ENCODE measurements around the gene TRAF3.

Gene TRAF3

DNA sequence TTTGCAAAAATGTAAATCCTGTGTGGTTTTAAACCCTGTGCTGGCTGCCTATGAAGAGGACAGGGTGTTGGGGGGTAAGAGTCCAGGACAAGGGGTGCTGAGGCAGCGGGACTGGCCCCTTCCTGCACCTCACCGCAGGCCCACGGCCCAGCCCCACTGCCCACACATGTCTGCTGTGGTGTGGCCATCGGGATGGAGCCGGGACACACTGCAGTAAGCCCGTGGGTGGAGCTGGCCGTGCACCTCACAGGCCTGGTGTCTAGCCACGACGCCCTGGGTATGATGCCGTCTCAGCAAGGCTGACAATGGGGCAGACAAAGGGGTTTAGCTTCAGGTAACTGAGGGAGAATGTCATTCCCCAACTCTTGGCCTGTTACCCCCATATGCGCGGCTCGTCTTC is 164.8 kb downstream of the TRAF3 start:
- Mint-ChIP-seq H3K27ac (no peak overlapping the region), H3K4me3 (no peak overlapping the region), H3K36me3 (peaks cover 13% of the 10 kb centered on the region), H3K4me1 (peaks cover 11% of the 10 kb centered on the region), H3K9me3 (no peaks in the 10 kb centered on the region), H3K27me3 (no peaks in the 10 kb centered on the region)
- no peak for DNase-seq (ENCODE audit: low spot score in 2 of 2)
- ATAC-seq (ENCODE audit: low read depth) = no peak

DNA sequence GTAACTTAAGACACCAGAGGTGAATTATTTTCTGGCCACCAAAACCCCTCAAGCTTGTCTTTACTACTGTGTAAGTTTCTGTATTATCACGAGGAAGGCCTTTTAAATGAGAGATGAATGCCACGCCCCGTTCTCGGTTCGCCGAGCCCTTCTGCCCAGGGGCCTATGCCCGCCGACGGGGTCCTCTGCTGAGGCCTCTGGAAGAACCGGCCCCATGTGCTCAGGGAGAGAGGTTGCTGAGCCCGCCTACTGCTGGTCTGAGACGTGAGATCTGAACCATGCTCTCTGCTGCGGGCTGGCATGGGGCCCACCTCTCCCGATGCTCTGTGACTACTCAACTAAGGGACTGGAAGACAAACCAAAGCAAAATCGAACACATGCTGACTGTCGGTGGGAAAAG is 166.2 kb downstream of the TRAF3 start:
- Mint-ChIP-seq H3K27me3 (no peaks in the 10 kb centered on the region), H3K36me3 (peaks cover 12% of the 10 kb centered on the region), H3K4me3 (no peak overlapping the region), H3K9me3 (no peaks in the 10 kb centered on the region), H3K27ac (no peak overlapping the region), H3K4me1 (peaks cover 18% of the 10 kb centered on the region)
- no peak for DNase-seq (ENCODE audit: low spot score in 2 of 2)
- ATAC-seq (ENCODE audit: low read depth) = no peak

DNA sequence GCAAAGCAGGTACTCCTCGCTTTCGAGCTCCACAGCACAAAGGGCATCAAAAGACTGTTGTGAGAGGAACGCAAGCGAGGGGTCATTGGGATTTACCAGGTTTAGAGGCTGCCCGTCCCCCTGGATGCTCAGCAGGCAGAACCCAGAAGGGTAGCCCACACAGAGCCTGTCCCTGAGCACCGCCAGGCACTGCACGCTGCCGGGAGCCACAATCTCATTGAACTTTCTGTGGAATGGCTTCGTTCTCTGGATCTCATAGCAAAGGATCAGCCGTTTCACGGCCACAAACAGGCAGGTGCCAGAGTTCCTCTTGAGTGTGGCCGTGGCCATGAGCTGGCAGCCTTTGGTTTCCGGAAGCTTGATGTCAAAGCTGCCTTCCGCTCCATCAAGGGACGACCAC is 166.7 kb downstream of the TRAF3 start:
- Mint-ChIP-seq H3K4me3 (no peak overlapping the region), H3K9me3 (no peaks in the 10 kb centered on the region), H3K36me3 (peaks cover 12% of the 10 kb centered on the region), H3K27ac (no peak overlapping the region), H3K4me1 (peaks cover 22% of the 10 kb centered on the region), H3K27me3 (no peaks in the 10 kb centered on the region)
- ATAC-seq (ENCODE audit: low read depth) = no peak
- no peak for DNase-seq (ENCODE audit: low spot score in 2 of 2)

DNA sequence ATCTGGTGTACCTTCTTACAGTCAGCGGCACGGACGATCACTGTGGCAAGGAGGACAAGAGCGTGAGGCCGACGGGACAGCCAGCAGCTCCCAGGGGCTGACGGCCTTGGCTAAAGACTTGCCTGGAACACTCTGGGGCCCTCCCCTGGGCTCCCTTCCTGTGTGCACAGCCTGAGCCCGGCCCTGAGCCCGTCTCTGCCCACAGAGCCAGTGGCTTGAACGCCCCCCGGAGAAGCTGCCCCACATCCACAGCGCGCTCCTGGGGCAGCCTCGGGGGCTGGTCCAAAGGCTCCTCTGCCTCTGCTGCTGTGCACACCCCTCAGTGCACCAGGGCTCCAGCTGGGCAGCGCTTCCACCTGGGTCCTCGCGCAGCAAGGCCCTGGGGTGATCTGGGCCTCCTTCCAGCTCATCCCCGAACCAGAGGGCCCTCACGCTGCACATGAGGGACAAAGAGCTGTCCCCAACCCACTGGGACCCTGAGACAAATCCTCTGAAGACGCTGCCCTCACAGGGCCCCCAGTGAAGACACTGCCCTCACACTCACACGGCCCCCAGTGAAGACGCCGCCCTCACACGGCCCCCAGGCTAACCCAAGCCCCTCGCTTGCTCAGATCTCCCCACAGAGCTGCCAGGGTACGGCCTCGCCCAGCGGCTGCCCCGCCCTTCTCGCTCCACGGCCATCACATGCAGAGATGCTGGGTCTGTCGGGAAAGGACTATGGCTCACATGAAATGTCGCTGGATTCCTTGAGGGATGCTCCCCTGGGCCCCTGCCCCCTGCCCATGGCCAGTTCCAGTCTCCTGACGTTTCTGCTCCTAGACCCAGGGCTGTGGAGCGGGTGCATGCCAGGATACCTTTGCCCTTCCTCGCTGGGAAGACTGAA is 167.4 kb downstream of the TRAF3 start:
- H3K4me1 Mint-ChIP-seq = peaks cover 29% of the 10 kb centered on the region
- H3K27ac Mint-ChIP-seq = no peak overlapping the region
- H3K4me3 Mint-ChIP-seq = no peak overlapping the region
- H3K27me3 Mint-ChIP-seq = no peaks in the 10 kb centered on the region
- ATAC-seq (ENCODE audit: low read depth) = no peak
- no peaks in the 10 kb centered on the region for H3K9me3 Mint-ChIP-seq
- peaks cover 8% of the 10 kb centered on the region for H3K36me3 Mint-ChIP-seq
- no peak for DNase-seq (ENCODE audit: low spot score in 2 of 2)

DNA sequence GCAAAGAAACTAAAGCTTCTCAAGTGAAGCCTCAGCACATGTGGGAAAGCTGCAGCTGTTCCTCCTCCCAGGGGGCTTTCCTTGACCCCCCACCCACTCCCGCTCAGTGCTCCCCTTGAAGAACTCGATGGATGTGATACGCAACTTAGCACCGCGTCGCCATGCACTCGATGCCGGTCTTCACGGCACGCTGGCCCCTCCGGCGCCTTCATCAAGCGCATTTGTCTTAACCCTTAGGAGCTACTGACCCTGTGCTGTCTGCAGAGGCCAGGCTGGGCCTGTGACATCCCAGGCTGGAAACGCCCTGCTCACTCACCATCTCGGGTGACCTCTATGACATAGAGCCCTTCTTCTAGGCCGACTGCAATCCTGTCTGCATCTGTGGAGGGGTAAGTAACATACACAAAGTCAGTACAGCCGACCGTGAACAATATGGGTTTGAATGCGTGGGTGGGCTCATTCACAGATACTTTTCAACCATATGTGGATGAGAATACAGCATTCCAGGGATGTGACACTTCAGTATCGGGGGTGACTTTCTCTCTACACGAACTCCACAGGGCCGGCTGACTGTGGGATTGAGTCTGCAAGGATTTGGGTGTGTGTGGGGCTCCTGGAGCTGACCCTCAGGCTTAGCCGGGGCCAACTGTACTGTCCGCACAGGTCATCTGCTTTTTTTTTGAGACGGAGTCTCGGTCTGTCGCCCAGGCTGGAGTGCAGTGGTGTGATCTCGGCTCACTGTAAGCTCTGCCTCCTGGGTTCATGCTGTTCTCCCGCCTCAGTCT is 168.3 kb downstream of the TRAF3 start:
- H3K27me3 Mint-ChIP-seq = no peaks in the 10 kb centered on the region
- ATAC-seq (ENCODE audit: low read depth) (no peak), DNase-seq (ENCODE audit: low spot score in 2 of 2) (no peak)
- H3K4me1 Mint-ChIP-seq = peaks cover 31% of the 10 kb centered on the region
- no peaks in the 10 kb centered on the region for H3K9me3 Mint-ChIP-seq
- H3K4me3 Mint-ChIP-seq = no peak overlapping the region
- H3K36me3 Mint-ChIP-seq = peaks cover 8% of the 10 kb centered on the region
- no peak overlapping the region for H3K27ac Mint-ChIP-seq

DNA sequence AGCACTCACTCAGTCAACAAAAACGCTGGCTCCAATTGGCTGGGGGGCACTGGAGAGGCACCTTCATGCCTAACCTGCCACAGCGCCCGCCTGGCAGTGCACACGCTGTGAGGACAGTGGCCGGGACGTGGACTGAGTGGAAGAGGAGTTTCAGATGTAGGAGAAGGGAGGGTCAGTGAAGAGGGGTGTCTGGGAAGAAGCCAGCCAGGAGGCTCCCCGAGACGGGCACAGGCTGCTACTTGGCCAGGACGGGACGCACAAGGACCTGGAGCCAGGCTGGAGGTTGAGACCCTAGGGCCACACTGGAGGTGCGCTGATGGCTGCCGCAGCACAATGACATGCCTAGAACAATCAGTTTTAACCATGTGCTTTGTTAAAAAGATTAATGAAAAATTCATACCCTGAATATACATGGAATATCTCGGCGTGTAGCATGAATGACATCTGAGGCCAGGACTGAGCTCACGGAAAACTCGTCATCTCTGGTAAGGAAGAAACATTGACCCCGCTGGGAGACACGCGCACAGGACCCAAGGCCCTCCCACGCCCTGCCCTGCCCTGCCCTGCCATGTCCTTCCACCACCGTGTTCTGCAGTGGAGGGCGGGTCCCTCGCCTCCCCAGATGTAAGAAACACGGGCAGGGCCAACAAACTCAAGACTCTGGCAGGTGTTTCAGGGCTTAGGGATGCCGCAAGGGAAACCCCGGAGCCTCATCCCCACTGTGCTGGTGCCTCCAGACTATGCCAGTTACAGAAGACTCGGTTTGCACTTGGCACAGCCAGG is 170.3 kb downstream of the TRAF3 start:
- Mint-ChIP-seq H3K9me3 (no peaks in the 10 kb centered on the region), H3K27ac (peak overlapping the region; percentile 90), H3K4me3 (peak overlapping the region; percentile 75), H3K27me3 (no peaks in the 10 kb centered on the region), H3K36me3 (peaks cover 11% of the 10 kb centered on the region), H3K4me1 (peaks cover 26% of the 10 kb centered on the region)
- no peak for ATAC-seq (ENCODE audit: low read depth)
- no peak for DNase-seq (ENCODE audit: low spot score in 2 of 2)

DNA sequence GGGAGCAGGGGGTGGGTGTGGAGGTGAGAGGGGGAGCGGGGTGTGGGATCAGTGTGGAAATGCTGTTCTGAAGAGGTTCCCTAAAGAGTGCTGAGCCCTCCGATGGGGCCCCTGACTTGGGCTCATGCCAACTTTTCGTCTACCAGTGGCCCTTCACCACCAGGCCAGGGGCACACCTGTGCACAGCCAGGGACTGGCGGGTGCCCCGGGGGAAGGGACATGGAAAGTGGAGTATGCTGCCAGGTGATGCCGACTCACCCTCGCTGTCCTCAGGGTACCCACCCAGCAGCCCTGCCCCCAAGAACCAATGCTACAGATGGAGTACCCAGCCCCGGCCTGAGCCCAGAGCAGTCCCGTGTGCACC is 171.4 kb downstream of the TRAF3 start:
- no peak for DNase-seq (ENCODE audit: low spot score in 2 of 2)
- Mint-ChIP-seq H3K27me3 (no peaks in the 10 kb centered on the region), H3K27ac (peak overlapping the region; percentile 86), H3K4me1 (peaks cover 26% of the 10 kb centered on the region), H3K36me3 (peaks cover 12% of the 10 kb centered on the region), H3K9me3 (no peaks in the 10 kb centered on the region), H3K4me3 (peak overlapping the region; percentile 53)
- no peak for ATAC-seq (ENCODE audit: low read depth)

DNA sequence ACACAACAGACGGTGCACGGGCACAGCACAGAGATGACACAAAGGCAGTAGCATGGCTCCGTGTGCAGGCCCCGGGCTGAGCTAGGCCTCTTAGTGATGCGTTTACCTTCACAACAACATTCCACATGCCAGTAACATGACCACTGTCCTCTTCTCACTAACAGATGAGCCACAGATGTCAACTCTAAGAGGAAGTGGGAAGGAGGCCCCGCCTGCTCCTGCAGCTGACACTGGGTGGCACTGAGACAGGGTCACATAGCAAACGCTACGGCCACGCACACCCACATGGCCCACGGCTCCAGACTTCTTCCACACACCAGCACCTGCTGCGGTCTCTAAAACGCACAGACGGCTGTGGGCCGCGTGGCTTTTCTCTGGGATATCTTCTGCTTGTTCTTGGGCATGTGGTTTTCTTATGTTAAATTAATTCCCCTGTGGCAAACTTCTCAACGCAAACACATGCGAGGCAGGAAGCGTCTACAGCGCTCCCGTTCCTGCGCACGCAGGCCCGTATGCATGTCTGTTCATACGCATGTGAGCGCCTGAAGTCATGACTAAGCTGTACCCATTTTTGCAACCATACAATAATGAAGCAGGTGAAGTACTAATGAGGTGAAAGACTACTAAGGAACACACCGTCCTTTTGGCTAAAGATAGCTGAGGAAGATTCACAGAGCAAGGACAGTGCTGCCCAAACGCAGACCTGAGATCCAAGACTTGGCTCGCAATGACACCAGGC is 172.0 kb downstream of the TRAF3 start:
- DNase-seq (ENCODE audit: low spot score in 2 of 2) (peak; percentile 55 to 58), ATAC-seq (ENCODE audit: low read depth) (peak; percentile 79)
- H3K9me3 Mint-ChIP-seq = no peaks in the 10 kb centered on the region

DNA sequence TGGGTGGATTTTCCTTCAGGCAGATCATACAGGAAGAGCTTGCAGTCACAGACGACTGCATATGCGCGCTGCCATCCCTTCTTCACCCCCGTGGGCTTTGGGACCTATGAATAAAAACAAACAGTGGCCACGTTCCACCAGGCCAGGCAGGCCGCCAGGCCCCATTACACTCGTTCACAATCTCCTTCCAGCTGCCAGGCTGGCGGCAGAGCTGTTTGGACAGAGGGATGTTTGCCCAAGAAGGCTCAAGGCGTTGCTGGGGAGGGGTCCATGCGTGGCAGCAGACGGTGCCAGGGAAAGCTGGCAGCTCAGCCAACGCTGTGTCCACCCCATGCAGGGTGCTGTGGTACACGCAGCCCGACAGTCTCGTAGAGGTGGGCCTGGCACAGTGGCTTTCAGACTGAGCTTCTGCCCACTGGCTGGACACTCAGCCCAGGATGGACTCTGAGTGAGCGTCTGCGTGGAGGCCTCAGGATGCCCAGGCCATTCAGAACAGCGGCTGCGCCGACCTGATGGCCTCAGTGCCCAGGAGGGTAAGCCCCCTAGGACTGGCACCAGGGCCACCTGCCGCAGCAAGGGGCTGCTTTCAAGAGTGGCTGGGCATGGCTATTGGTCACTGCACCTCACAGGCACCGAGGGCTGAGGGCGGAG is 172.7 kb downstream of the TRAF3 start:
- peak overlapping the region; percentile 86 for H3K27ac Mint-ChIP-seq
- no peaks in the 10 kb centered on the region for H3K27me3 Mint-ChIP-seq
- H3K4me3 Mint-ChIP-seq = peak overlapping the region; percentile 53
- DNase-seq (ENCODE audit: low spot score in 2 of 2) (no peak), ATAC-seq (ENCODE audit: low read depth) (no peak)
- peaks cover 9% of the 10 kb centered on the region for H3K36me3 Mint-ChIP-seq
- H3K9me3 Mint-ChIP-seq = no peaks in the 10 kb centered on the region
- peaks cover 26% of the 10 kb centered on the region for H3K4me1 Mint-ChIP-seq

More for the DNA sequence above, 172.0 kb downstream of the TRAF3 start:
- peaks cover 9% of the 10 kb centered on the region for H3K36me3 Mint-ChIP-seq
- H3K4me3 Mint-ChIP-seq = peak overlapping the region; percentile 53
- peak overlapping the region; percentile 86 for H3K27ac Mint-ChIP-seq
- H3K27me3 Mint-ChIP-seq = no peaks in the 10 kb centered on the region
- peaks cover 26% of the 10 kb centered on the region for H3K4me1 Mint-ChIP-seq

DNA sequence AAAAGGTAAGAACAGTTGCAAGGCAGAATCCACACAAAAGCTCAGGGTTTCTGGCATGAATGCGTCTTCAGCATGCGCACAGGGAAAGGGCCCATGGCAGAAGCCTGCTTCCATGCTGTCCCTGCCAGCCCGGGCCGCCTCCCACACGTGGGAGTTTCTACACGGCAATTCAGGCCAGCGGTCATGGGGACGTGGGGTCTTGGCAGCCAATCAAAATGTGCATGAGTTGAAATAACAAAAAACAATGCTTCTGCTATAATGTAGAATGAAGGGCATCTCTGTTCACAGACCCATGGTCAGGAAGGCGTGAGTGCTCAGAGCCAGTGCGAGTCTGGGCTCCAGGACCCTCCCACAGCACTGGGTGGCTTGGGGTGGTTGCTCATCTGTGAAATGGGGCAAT is 173.8 kb downstream of the TRAF3 start:
- Mint-ChIP-seq H3K4me3 (no peak overlapping the region), H3K9me3 (no peaks in the 10 kb centered on the region), H3K27ac (no peak overlapping the region), H3K4me1 (peaks cover 26% of the 10 kb centered on the region), H3K36me3 (peaks cover 11% of the 10 kb centered on the region), H3K27me3 (no peaks in the 10 kb centered on the region)
- no peak for ATAC-seq (ENCODE audit: low read depth)
- no peak for DNase-seq (ENCODE audit: low spot score in 2 of 2)

DNA sequence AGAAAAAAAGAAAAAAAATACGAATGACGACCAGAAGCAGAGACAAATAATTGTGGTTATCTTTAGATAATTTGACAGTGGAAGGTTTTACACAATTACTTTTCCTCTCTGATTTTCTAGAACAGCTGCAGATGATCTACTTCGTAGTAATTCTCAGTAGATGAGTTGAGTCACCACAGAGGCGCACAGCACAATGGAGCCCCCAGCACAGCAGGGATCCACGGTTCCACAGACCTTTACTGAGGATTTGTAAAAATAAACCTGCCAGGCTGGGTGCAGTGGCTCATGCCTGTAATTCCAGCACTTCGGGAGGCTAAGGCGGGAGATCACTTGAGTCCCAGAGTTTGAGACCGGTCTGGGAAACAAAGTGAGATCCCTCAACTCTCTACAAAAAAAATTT is 174.6 kb downstream of the TRAF3 start:
- H3K4me3 Mint-ChIP-seq = no peak overlapping the region
- H3K27me3 Mint-ChIP-seq = no peaks in the 10 kb centered on the region
- peaks cover 13% of the 10 kb centered on the region for H3K36me3 Mint-ChIP-seq
- no peak for DNase-seq (ENCODE audit: low spot score in 2 of 2)
- H3K4me1 Mint-ChIP-seq = peaks cover 20% of the 10 kb centered on the region
- ATAC-seq (ENCODE audit: low read depth) = no peak
- no peak overlapping the region for H3K27ac Mint-ChIP-seq
- H3K9me3 Mint-ChIP-seq = no peaks in the 10 kb centered on the region

DNA sequence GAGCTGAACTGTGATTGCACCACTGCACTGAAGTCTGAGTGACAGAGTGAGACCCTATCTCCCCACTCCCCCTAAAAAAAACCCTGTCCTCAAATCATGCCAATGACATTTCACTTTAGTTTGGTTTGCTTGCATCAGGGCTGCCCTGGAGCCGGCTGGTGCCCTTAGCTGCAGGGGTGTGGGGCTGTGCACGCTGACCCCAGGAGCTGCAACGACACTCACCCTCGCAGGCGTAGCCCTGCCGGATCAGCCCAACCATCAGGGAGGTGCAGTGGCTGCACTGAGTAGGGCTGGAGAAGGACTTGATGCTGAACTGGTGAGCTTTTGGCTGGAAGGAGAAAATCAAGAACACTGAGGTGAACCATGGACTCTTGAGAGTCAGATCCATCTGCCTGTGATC is 175.0 kb downstream of the TRAF3 start:
- Mint-ChIP-seq H3K4me3 (no peak overlapping the region), H3K27me3 (no peaks in the 10 kb centered on the region), H3K4me1 (peaks cover 18% of the 10 kb centered on the region), H3K36me3 (peaks cover 15% of the 10 kb centered on the region), H3K9me3 (no peaks in the 10 kb centered on the region), H3K27ac (no peak overlapping the region)
- DNase-seq (ENCODE audit: low spot score in 2 of 2) (no peak), ATAC-seq (ENCODE audit: low read depth) (no peak)

DNA sequence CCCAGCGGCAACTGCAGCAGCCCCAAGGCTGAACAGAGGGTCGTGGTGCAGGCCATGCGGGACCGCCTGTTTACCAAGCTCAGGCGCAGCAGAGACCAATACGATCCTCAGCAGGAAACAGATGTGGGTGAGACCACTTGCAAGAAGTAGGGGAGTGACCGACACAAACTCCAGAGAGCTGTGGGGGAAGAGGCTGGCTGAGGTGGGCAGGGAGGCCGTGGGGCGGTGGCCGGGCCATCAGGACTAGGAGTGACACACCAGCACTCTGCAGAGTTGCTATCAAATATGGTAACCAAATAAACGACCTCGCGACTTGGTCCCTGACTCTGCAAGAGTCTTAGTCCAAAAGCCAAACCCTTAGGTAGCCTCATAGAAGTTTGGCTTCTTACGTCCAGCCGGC is 175.9 kb downstream of the TRAF3 start:
- Mint-ChIP-seq H3K4me1 (peaks cover 13% of the 10 kb centered on the region), H3K9me3 (no peaks in the 10 kb centered on the region), H3K36me3 (peaks cover 22% of the 10 kb centered on the region), H3K4me3 (no peak overlapping the region), H3K27ac (no peak overlapping the region), H3K27me3 (no peaks in the 10 kb centered on the region)
- DNase-seq (ENCODE audit: low spot score in 2 of 2) (no peak), ATAC-seq (ENCODE audit: low read depth) (no peak)
